Endodermal cell (in vitro differentiated cells): ENCODE data around the gene SPATA2L. TPM values are rescaled to one million over a fixed set of nuclear protein-coding genes. Genes with fewer than 3 reads are reported as not detected.

Source experiments
- DNase-seq: peaks from one replicate; pipeline ENCODE4 v3.0.0-alpha.2; 2017
- H3K27ac ChIP-seq: 2 replicates; pipeline ENCODE4 v1.5.1; 2013; ENCODE audit warnings: mild to moderate bottlenecking, low read depth, low read length, moderate library complexity
- H3K27me3 ChIP-seq: 2 replicates; pipeline ENCODE4 v1.6.1; 2013; ENCODE audit warnings: mild to moderate bottlenecking, low read length, moderate library complexity; ENCODE audit not compliant: insufficient read depth, control insufficient read depth, poor library complexity, severe bottlenecking
- H3K36me3 ChIP-seq: 2 replicates; pipeline ENCODE4 v1.7.0; 2013; ENCODE audit warnings: mild to moderate bottlenecking, low read length, moderate library complexity; ENCODE audit not compliant: control insufficient read depth, insufficient read depth
- H3K4me1 ChIP-seq: one replicate; pipeline ENCODE4 v1.7.0; 2013; ENCODE audit warnings: low read length; ENCODE audit not compliant: control insufficient read depth, insufficient read depth
- H3K4me3 ChIP-seq: 2 replicates; pipeline ENCODE4 v1.5.1; 2013; ENCODE audit warnings: mild to moderate bottlenecking, low read length, moderate library complexity
- H3K9ac ChIP-seq: 2 replicates; pipeline ENCODE4 v1.6.1; 2013; ENCODE audit warnings: mild to moderate bottlenecking, low read length, moderate library complexity; ENCODE audit not compliant: poor library complexity, severe bottlenecking; ENCODE audit errors: extremely low read depth
- H3K9me3 ChIP-seq: 2 replicates; pipeline ENCODE4 v1.6.1; 2013; ENCODE audit warnings: mild to moderate bottlenecking, low read length, moderate library complexity; ENCODE audit not compliant: control insufficient read depth
- H3K27ac Mint-ChIP-seq: 2 replicates; pipeline ENCODE4 v1.8.0; 2020; ENCODE audit warnings: mixed read lengths
- H3K27me3 Mint-ChIP-seq: 2 replicates; pipeline ENCODE4 v1.8.0; 2021; ENCODE audit warnings: mild to moderate bottlenecking, mixed read lengths; ENCODE audit not compliant: insufficient read depth
- H3K36me3 Mint-ChIP-seq: 2 replicates; pipeline ENCODE4 v1.8.0; 2020; ENCODE audit warnings: low read depth, mixed read lengths
- H3K4me1 Mint-ChIP-seq: 2 replicates; pipeline ENCODE4 v1.8.0; 2020; ENCODE audit warnings: mixed read lengths
- H3K4me3 Mint-ChIP-seq: 2 replicates; pipeline ENCODE4 v1.8.0; 2020; ENCODE audit warnings: mild to moderate bottlenecking, moderate library complexity, mixed read lengths
- H3K9me3 Mint-ChIP-seq: 2 replicates; pipeline ENCODE4 v1.8.0; 2020; ENCODE audit warnings: mild to moderate bottlenecking, mixed read lengths
- CTCF ChIP-seq: fragments of 200-600 bp; sonication (generic); conservative IDR thresholded peaks from 2 replicates; pipeline ENCODE4 v1.5.0; 2021; ENCODE audit warnings: antibody characterized with exemption, mild to moderate bottlenecking
- WGBS, 2 experiments: methylation state at CpG; one replicate each; pipeline versions ENCODE4 v1.1.5 to v1.1.7; 2013; ENCODE audit warnings: missing lambda C conversion rate in 2 of 2, mixed read lengths in 1 of 2; ENCODE audit not compliant: insufficient coverage in 1 of 2, insufficient read length in 1 of 2; 5-methylcytosine and 5-hydroxymethylcytosine counted together
- total RNA-seq, 2 donors: library from RNA; stranded (reverse); fragmentation: NEBNext Ultra II Directional in 1 of 2; extraction: Animal tissue kit (Norgen Biotek cat#: 25700) in 1 of 2; gene quantifications; 2 replicates in 1 of 2; 3 replicates in 1 of 2; pipeline ENCODE4 v1.2.1, GENCODE V29; 2021

Gene SPATA2L
- total RNA-seq, 2 donors from 2014 or later, result 22.9 to 28.8 TPM

DNA sequence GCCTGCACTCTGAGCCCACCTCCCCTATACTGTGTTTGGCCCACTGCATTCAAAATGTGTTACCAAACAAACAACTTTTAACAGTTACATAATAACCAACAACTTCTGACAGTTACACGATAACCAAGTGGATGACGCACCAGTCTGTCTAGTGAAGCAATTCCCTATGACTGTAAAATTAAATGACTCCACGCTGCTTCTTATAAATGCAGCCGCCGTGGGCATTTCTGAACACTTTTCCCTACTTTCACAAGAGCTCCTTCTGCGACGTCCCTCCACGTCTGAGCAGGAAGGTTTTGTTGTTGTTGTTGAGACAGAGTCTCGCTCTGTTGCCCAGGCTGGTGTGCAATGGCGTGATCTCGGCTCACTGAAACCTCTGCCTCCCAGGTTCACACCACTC, 47.4 kb upstream of the SPATA2L start:
- WGBS, 2 experiments, result 96 to 98% methylated on average over 8 to 11 of the region's 11 CpGs
- H3K36me3 ChIP-seq, result peaks cover 78% of the 10 kb centered on the region
- Mint-ChIP-seq H3K36me3 (peaks cover 75% of the 10 kb centered on the region), H3K4me1 (no peaks in the 10 kb centered on the region), H3K9me3 (no peaks in the 10 kb centered on the region), H3K27ac (no peak overlapping the region), H3K27me3 (no peaks in the 10 kb centered on the region), H3K4me3 (no peak overlapping the region)
- no peak overlapping the region for H3K4me3 ChIP-seq
- no peaks in the 10 kb centered on the region for H3K9me3 ChIP-seq
- TF ChIP-seq CTCF, result no peak
- H3K4me1 ChIP-seq, result no peaks in the 10 kb centered on the region
- H3K9ac ChIP-seq, result no peak overlapping the region
- no peak for DNase-seq
- H3K27ac ChIP-seq, result no peak overlapping the region
- no peaks in the 10 kb centered on the region for H3K27me3 ChIP-seq

- TF ChIP-seq CTCF, result no peak
- 94 to 97% methylated on average over 9 of the region's 9 CpGs for WGBS, 2 experiments
- H3K9ac ChIP-seq, result no peak overlapping the region
- Mint-ChIP-seq H3K27me3 (no peaks in the 10 kb centered on the region), H3K9me3 (no peaks in the 10 kb centered on the region), H3K4me1 (no peaks in the 10 kb centered on the region), H3K36me3 (peaks cover 74% of the 10 kb centered on the region), H3K4me3 (no peak overlapping the region), H3K27ac (no peak overlapping the region)
- peaks cover 81% of the 10 kb centered on the region for H3K36me3 ChIP-seq
- DNase-seq, result no peak
- H3K27ac ChIP-seq, result no peak overlapping the region
- H3K4me1 ChIP-seq, result no peaks in the 10 kb centered on the region
- no peaks in the 10 kb centered on the region for H3K9me3 ChIP-seq
- no peaks in the 10 kb centered on the region for H3K27me3 ChIP-seq
- no peak overlapping the region for H3K4me3 ChIP-seq
Measured at GRCh38 chr16:89748076-89748475, 46.6 kb upstream of the SPATA2L start.

GRCh38 chr16:89746043-89746442, 44.5 kb upstream of the SPATA2L start:
- Histone ChIP-seq H3K9ac (no peak overlapping the region), H3K4me3 (no peak overlapping the region), H3K27me3 (no peaks in the 10 kb centered on the region), H3K9me3 (no peaks in the 10 kb centered on the region), H3K27ac (no peak overlapping the region), H3K36me3 (peaks cover 86% of the 10 kb centered on the region), H3K4me1 (no peaks in the 10 kb centered on the region)
- Mint-ChIP-seq H3K27me3 (no peaks in the 10 kb centered on the region), H3K36me3 (peaks cover 69% of the 10 kb centered on the region), H3K4me1 (no peaks in the 10 kb centered on the region), H3K4me3 (no peak overlapping the region), H3K9me3 (no peaks in the 10 kb centered on the region), H3K27ac (no peak overlapping the region)
- no peak for DNase-seq
- no peak for TF ChIP-seq CTCF
- WGBS, 2 experiments, result 94 to 95% methylated on average over 14 to 15 of the region's 15 CpGs
